GM18519 (cell line): ENCODE measurements around the gene ZNF726.
"Not testable (repeated sequence)": the region's sequence is repeated elsewhere in the genome, so short reads cannot be mapped to it uniquely, and the experiment has no call there.

Experiments used
- ATAC-seq: cut with Tn5 transposase; IDR thresholded peaks from one replicate; pipeline ENCODE4 v1.9.1; 2021; ENCODE audit warnings: mild to moderate bottlenecking, moderate library complexity; ENCODE audit not compliant: unreplicated experiment, low FRiP score

Gene ZNF726

DNA sequence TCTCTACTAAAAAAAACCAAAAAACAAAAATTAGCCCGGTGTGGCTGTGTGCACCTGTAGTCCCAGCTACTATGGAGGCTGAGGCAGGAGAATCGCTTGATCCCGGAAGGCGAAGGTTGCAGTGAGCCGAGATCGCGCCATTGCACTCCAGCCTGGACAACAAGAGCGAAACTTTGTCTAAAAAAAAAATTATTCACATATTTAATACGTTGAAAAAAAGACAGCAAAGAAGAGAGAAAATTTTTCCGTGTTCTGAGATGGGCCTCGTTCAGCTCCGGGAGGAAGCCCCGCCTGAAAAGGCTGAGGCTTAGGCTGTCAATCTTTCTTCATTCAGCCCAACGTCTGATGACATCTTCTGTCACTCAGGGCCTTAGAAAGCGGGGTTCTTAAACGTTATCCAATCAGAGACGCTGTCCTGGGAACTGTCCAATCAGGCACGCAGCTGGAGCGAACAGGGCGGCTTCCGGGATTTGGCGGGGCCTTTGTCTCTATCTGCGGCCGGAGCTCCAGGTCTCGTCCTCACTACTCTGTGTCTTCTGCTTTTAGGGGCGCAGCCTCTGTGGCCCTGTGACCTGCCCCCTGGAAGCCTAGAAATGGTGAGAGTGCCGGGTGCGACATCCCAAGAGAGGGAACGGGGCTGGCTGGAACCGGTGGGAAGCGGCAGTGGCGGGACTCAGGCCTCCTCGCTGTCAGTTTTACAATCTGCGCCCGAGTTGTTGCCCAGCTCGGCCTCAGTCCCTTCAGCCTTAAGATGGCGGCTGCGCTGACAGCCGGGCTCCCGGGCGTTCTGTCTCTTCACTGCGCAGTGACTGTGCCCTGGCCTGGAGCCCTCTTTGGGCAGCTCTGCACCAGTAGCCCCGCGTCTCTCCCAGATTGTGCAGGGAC is at the start of gene ZNF726:
TSS of gene ZNF726 (plus strand) at position 485 of the 885 bp plus-strand sequence. CDS start at position 594, 109 bp downstream.
- ATAC-seq = peak; percentile 96

- ATAC-seq = no peak
These were observed 46.8 kb upstream of the ZNF726 start for GRCh38 chr19:23867895-23868294.

- ATAC-seq = no peak
These were observed 46.1 kb upstream of the ZNF726 start for GRCh38 chr19:23868630-23869029.

GRCh38 chr19:23872282-23872919 is 42.3 kb upstream of the ZNF726 start:
- ATAC-seq = no peak

- no peak for ATAC-seq
These were observed 38.4 kb upstream of the ZNF726 start for GRCh38 chr19:23876261-23876660.

DNA sequence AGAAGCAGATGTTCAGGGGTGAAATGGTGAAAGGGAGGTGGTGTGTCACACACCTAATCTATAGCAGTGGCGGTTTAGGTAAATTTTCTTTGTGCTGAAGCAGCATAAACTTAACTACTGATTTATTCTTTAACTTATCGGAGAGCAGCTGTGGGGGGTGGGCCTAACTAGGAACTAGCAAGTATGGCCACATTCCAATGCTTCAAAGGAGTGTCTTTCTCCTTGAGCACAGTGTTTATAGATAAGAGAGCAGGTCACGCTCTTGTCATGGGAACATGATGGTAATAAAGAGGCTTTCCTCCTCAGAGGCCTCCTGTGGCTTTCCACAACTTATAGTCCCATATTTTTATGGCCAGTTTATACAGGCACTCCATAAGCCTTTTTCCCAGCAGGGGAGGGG is 37.9 kb upstream of the ZNF726 start:
- not testable (repeated sequence) for ATAC-seq

GRCh38 chr19:23882493-23882892 is 32.2 kb upstream of the ZNF726 start:
- no peak for ATAC-seq

GRCh38 chr19:23884363-23884762 is 30.3 kb upstream of the ZNF726 start:
- ATAC-seq = no peak

DNA sequence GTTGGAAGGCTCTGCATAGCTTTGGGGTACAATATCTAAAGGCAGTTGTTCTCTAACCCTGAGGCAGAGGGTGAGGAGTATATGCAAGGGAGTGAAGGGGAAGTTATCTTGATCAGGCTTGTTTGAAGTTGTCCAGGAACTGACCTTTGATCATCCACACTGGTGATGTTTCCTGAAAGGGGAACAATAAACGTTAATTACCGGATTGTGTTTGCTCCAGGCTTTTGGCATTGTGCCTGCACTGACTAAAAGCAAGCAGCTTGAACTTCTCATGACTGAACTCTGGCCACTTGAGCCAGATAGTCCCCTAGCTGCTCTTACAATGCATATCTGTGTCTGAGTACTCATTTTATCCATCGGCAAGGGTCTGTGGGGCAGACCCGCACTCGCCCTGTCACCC is 27.0 kb upstream of the ZNF726 start:
- no peak for ATAC-seq

DNA sequence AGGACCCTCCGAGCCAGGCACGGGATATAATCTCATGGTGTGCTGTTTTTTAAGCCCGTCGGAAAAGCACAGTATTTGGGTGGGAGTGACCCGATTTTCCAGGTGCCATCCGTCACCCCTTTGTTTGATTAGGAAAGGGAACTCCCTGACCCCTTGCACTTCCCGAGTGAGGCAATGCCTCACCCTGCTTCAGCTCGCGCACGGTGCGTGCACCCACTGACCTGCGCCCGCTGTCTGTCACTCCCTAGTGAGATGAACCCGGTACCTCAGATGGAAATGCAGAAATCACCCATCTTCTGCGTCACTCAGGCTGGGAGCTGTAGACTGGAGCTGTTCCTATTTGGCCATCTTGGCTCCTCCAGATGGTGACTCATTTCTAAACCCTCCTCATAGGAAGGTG is 18.6 kb upstream of the ZNF726 start:
- not testable (repeated sequence) for ATAC-seq

DNA sequence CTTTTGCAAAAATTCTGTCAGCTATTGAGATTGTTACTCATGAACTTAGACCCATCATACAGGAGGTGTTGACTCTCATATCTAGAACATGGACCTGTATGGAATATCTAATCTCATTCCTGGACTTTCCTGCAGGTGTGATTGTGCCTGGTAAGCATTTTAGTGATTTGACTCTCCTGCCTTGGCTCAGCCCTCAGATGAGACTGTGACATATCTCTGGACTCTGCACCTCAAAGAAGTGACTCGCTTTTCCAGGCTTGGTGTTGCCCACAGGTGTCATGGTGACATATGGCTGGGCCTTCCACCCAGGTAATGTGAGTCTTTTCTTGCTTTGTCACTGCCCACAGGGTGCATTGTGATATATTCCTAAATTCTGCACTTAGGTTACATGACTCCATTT is 17.8 kb upstream of the ZNF726 start:
- no peak for ATAC-seq

DNA sequence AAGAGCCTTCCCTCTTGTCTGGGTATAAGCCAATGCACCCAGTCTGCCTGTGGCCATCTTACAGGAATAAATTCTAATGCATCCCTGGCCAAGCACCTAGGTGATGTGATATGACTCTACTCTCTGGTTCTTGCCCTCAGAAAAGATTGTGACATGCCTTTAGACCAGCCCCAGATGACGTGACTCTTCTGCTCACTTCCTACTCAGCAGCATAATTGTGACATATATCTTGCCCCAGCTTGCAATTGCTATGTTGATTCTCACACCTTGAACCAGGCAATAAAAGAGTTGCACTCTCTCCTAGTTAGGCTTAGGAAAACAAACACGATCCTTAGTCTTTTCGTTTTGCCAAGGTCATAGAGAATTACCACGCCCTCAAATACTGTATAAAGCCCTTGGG is 13.3 kb upstream of the ZNF726 start:
- no peak for ATAC-seq

DNA sequence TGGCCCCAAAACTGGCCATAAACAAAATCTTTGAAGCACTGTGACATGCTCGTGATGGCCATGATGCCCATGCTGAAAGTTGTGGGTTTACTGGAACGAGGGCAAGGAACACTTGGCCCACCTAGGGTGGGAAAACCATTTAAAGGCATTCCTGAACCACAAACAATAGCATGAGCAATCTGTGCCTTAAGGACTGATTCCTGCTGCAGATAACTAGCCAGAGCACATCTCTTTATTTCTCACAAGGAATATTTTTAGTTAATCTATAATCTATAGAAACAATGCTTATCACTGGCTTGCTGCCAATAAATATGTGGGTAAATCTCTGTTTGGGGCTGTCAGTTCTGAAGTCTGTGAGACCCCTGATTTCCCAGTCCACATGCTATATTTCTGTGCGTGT is 10.3 kb upstream of the ZNF726 start:
- ATAC-seq = no peak

DNA sequence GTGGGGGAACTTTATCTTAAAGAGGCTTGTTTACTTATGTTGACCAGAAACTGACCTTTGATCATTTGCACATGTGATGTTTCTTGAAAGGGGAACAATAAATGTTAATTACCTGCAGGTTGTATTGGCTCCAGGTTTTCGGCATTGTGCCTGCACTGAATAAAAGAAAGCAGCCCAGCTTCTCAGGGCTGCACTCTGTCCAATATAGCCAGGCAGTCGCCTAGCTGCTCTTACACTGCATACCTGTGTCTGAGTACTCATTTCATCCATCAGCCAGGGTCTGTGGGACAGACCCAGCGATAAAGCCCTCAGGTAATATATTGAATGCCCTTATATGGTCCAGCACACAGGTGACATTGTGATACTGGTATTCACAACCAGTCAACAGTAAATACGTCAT is 8.9 kb upstream of the ZNF726 start:
- ATAC-seq = no peak

DNA sequence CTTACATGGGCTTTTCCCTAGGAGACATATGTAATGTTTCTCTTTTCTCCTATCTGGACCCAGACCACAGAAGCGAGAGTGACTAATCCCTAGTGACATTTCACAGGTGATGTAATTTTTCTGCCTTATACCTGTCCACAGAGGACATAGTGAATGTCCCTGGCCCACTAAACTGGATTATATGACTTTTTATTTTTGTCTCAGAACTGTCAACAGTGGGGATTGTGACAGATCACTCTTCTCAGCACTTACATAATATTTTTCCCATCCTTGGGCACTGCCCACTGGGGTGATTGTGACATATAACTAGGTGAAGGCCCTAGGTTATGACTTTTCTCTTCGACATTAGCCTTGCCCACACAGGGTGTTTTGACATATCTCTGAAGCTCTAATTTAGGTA is 7.9 kb upstream of the ZNF726 start:
- no peak for ATAC-seq

- no peak for ATAC-seq
These were observed 6.5 kb upstream of the ZNF726 start for GRCh38 chr19:23908165-23908564.

- no peak for ATAC-seq
These were observed 5.5 kb upstream of the ZNF726 start for GRCh38 chr19:23909222-23909621.

DNA sequence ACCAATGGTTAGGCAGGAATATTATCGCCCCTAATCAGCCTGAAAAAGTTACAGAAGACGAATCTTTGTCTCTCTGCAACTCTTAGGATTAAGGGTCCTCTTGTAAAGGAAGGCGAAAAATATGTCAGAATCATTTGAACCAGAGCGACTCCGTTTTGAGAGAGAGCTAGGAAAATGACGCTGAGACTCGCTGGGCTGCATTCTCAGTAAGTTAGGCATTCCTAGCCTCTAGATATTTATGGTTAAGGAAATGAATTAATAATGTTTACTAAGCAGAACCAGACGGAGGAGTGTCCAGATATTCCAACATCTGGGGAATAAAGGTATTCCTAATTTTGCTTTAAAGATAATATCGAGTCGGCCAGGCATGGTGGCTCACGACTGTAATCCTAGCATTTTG is 755 bp upstream of the ZNF726 start:
- no peak for ATAC-seq

- no peak for ATAC-seq
These were observed 2.3 kb downstream of the ZNF726 start for GRCh38 chr19:23916991-23917390.

DNA sequence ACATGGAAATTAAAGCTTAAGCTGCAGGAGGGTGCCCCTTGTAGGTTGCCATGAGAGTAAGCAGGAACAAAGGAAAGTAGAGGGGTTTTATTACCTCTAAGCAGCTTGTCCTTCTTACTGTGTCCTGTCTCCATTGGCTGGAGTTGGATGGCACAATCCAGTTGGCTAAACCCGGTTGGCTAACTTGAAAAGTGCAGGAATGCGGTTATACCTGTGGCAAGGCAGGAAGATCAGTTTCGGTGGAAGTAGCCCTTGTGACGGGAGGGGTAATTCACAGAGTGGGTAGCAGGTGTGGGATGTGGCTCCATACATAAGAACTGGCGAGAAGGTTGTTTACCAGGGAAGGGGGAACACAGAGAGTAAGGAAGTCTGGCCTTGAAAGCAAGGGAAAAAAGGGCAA is 3.2 kb downstream of the ZNF726 start:
- no peak for ATAC-seq

GRCh38 chr19:23925285-23925684 is 10.6 kb downstream of the ZNF726 start:
- no peak for ATAC-seq

- ATAC-seq = no peak
These were observed 18.2 kb downstream of the ZNF726 start for GRCh38 chr19:23932878-23933277.
